Upper lobe of left lung (tissue), 6 donors: ENCODE results near the gene PTPN5. TPM values are rescaled to one million over a fixed set of nuclear protein-coding genes. Genes with fewer than 3 reads are reported as not detected.

Experiments
- ATAC-seq, 2 donors: fragments of 200-7000 bp; cut with Tn5 transposase; one replicate each; pipeline ENCODE4 v1.9.1; 2022; ENCODE audit warnings: mild to moderate bottlenecking in 2 of 2, moderate library complexity in 2 of 2; ENCODE audit not compliant: low FRiP score in 2 of 2
- DNase-seq, 2 donors: peaks; one replicate each; pipeline ENCODE4 v3.0.0-alpha.2; 2019 to 2020
- H3K27ac ChIP-seq, 4 donors: fragments of 200-600 bp; sonication (generic); one replicate each; pipeline ENCODE4 v1.5.1; 2016 to 2019
- H3K27me3 ChIP-seq, 4 donors: fragments of 200-600 bp; sonication (generic); one replicate each; pipeline ENCODE4 v1.5.1; 2017 to 2019
- H3K36me3 ChIP-seq, 4 donors: fragments of 200-600 bp; sonication (generic); one replicate each; pipeline ENCODE4 v1.5.1; 2016 to 2019
- H3K4me1 ChIP-seq, 4 donors: fragments of 200-600 bp; sonication (generic); one replicate each; pipeline ENCODE4 v1.5.1; 2018 to 2019
- H3K4me3 ChIP-seq, 4 donors: fragments of 200-600 bp; sonication (generic); one replicate each; pipeline ENCODE4 v1.5.1; 2017 to 2019; ENCODE audit warnings: mild to moderate bottlenecking in 2 of 4, moderate library complexity in 1 of 4
- H3K9me3 ChIP-seq, 4 donors: fragments of 200-600 bp; sonication (generic); one replicate each; pipeline ENCODE4 v1.5.1; 2018 to 2019
- EP300 ChIP-seq, 4 donors: sonication (generic); formaldehyde crosslinking; IDR thresholded peaks; one replicate each; pipeline ENCODE4 v1.5.1; 2017; ENCODE audit warnings: antibody characterized with exemption in 4 of 4, control low read depth in 2 of 4
- POLR2A ChIP-seq, 4 donors: fragments of 450-650 bp; IDR thresholded peaks; one replicate each; pipeline ENCODE4 v1.5.1; 2016 to 2017; ENCODE audit warnings: antibody characterized with exemption in 4 of 4, mild to moderate bottlenecking in 2 of 4
- POLR2AphosphoS5 ChIP-seq, 2 donors: sonication (generic); formaldehyde crosslinking; IDR thresholded peaks; one replicate each; pipeline ENCODE4 v1.5.1; 2017; ENCODE audit warnings: antibody characterized with exemption in 2 of 2
- WGBS, 2 donors: methylation state at CpG; one replicate each; pipeline ENCODE4 v1.1.5; 2017 to 2018; 5-methylcytosine and 5-hydroxymethylcytosine counted together
- total RNA-seq, 6 donors: library from RNA; depleted of rRNA in 4 of 6; stranded (reverse); fragments of >200 nt in 4 of 6; gene quantifications; one replicate each; pipeline versions ENCODE4 v1.1.0 to v1.2.1, GENCODE V29; 2016 to 2021
- TF ChIP-seq, protein P1 (sequence below), 6 experiments: fragments of 450-650 bp in 4 of 6; fragments of 200-600 bp in 2 of 6; sonication (generic) in 2 of 6; IDR thresholded peaks; one replicate each; pipeline ENCODE4 v1.5.1; 2016 to 2019; ENCODE audit warnings: antibody characterized with exemption in 6 of 6
- donor health status: DM: no; HTN: no; CAD: no; lungs with moderate emphysema.
- donor health status: DM: no; HTN: yes; CAD: no; lungs with severe emphysema.

Gene PTPN5
- total RNA-seq, 6 donors from 2014 or later = 0.31 to 1.8 (median 1.0) TPM; not detected in 2

DNA sequence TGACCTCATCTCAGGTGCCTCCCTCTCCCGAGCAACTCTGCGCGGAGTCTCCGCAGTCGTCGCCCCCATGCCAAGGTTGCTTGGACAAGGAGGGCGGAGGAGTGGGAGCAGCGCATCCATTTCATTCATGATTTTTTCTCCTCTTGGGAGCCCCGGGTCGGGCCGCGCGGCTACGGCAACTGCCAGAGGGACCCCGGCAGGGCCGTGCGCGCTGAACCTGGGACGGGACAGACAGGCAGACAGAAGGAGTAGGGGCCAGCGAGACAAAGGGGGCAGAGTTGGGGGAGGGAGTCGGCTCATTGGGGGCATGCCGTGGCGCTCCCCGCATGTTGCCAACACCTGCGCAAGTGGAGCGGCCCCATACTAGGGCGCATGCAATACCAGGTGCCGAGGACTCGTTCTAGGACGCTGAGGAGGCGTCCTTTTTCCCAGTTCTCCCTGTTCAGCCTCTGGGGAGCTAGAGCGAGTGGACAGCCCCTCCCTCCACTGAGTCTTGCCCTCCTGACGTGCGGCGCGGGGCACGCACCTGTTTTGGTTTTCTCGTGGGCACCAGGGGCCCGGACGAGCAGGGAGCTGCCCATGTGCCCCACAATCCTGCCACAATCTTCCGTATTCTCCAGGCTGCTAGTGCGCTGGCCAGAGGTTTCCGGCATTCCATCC lies 501 bp upstream of the PTPN5 start:
- Histone ChIP-seq H3K36me3 (no peaks in the 10 kb centered on the region), H3K9me3 (no peaks in the 10 kb centered on the region), H3K4me1 (peaks cover 0 to 17% (median 11%) of the 10 kb centered on the region in 4 donors), H3K4me3 (peak overlapping the region in 3 of 4 donors; percentile 33 to 45 (median 35)), H3K27me3 (peaks cover 0 to 25% (median 13%) of the 10 kb centered on the region in 4 donors), H3K27ac (no peak overlapping the region)
- DNase-seq (peak in 1 of 2 donors; percentile 79), ATAC-seq (peak in 1 of 2 donors; percentile 18)
- TF ChIP-seq, protein P1, sequence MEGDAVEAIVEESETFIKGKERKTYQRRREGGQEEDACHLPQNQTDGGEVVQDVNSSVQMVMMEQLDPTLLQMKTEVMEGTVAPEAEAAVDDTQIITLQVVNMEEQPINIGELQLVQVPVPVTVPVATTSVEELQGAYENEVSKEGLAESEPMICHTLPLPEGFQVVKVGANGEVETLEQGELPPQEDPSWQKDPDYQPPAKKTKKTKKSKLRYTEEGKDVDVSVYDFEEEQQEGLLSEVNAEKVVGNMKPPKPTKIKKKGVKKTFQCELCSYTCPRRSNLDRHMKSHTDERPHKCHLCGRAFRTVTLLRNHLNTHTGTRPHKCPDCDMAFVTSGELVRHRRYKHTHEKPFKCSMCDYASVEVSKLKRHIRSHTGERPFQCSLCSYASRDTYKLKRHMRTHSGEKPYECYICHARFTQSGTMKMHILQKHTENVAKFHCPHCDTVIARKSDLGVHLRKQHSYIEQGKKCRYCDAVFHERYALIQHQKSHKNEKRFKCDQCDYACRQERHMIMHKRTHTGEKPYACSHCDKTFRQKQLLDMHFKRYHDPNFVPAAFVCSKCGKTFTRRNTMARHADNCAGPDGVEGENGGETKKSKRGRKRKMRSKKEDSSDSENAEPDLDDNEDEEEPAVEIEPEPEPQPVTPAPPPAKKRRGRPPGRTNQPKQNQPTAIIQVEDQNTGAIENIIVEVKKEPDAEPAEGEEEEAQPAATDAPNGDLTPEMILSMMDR (IDR thresholded peaks at IDR 0.05) = no peak
- TF ChIP-seq POLR2A (IDR thresholded peaks at IDR 0.05) (no peak), EP300 (IDR thresholded peaks at IDR 0.05) (no peak), POLR2AphosphoS5 (IDR thresholded peaks at IDR 0.05) (no peak)
- 1 to 2% methylated on average over 26 to 28 of the region's 43 CpGs for WGBS, 2 donors

DNA sequence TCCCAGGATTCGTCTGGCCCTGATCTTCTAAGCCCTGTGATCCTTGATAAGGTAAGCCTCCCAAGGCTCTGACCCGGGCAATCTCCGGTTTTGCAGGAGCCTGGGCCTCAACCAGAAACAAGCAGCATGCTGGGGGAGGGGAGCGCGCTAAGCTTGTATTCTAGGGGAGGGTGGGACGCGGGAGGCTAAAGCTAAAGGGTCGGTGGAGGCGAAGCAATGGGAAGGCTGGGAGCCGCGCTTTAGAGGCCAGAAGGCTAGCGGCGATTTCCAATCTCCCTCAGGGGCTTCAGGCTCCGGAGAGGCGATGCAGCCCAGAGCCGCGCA lies 753 bp downstream of the PTPN5 start:
- ATAC-seq = no peak
- Histone ChIP-seq H3K27ac (no peak overlapping the region), H3K4me3 (peak overlapping the region in 3 of 4 donors; percentile 33 to 45 (median 35)), H3K36me3 (no peaks in the 10 kb centered on the region), H3K9me3 (no peaks in the 10 kb centered on the region), H3K27me3 (peaks cover 0 to 25% (median 13%) of the 10 kb centered on the region in 4 donors), H3K4me1 (peaks cover 0 to 17% (median 11%) of the 10 kb centered on the region in 4 donors)
- no peak for TF ChIP-seq POLR2AphosphoS5 (IDR thresholded peaks at IDR 0.05)
- TF ChIP-seq POLR2A (IDR thresholded peaks at IDR 0.05) = no peak
- TF ChIP-seq, protein P1 (IDR thresholded peaks at IDR 0.05) = no peak
- no peak for TF ChIP-seq EP300 (IDR thresholded peaks at IDR 0.05)
- WGBS, 2 donors = 3 to 7% methylated on average over 5 to 17 of the region's 17 CpGs
- no peak for DNase-seq

DNA sequence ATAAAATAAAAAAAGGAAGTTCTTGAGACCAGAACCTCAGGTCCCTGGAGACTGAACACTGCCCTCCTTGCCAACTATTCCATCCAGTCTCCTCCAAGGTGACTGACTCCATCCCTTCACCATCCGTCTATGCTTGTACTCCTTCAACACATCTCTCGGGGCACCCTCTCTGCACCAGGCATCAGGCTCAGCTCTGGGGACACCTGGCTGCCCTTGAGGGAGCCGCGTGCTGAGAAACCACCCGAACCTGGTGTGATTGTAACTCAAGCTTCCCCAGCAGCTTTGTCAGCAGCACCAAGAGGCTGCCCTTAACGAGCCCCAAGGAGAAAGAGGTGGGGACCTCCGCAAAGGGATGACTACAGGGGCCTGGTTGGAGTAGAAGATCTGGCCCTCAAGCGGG lies 1.7 kb downstream of the PTPN5 start:
- Histone ChIP-seq H3K27me3 (peaks cover 0 to 25% (median 13%) of the 10 kb centered on the region in 4 donors), H3K4me3 (no peak overlapping the region), H3K27ac (no peak overlapping the region), H3K9me3 (no peaks in the 10 kb centered on the region), H3K4me1 (peaks cover 0 to 17% (median 11%) of the 10 kb centered on the region in 4 donors), H3K36me3 (no peaks in the 10 kb centered on the region)
- DNase-seq (no peak), ATAC-seq (no peak)
- TF ChIP-seq POLR2AphosphoS5 (IDR thresholded peaks at IDR 0.05) = no peak
- TF ChIP-seq, protein P1 (IDR thresholded peaks at IDR 0.05) = no peak
- TF ChIP-seq POLR2A (IDR thresholded peaks at IDR 0.05) = no peak
- no peak for TF ChIP-seq EP300 (IDR thresholded peaks at IDR 0.05)
- 67 to 75% methylated on average over 8 of the region's 8 CpGs for WGBS, 2 donors

DNA sequence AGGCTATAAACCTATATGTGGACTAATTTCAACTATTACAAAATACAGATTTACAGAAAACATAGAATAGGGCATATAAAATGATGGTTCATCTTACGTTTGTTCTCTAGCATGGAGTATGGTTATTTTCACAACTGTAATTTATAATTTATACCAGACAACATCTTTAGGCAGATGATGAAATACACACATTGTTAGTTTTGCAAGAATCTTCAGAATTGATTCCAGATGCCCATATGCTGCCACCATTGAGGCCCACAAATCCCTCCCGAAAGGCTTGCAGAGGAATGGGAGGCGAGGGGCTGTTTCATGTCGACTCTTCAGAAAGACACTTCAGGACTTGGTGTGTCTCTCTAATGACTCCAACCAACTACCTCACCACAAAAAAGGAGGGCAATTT lies 6.2 kb downstream of the PTPN5 start:
- WGBS, 2 donors = 87 to 95% methylated on average over 4 of the region's 4 CpGs

More for the DNA sequence above, 6.2 kb downstream of the PTPN5 start:
- ATAC-seq = no peak
- Histone ChIP-seq H3K27me3 (peaks cover 0 to 2% (median 0%) of the 10 kb centered on the region in 4 donors), H3K27ac (no peak overlapping the region), H3K4me1 (no peaks in the 10 kb centered on the region), H3K9me3 (no peaks in the 10 kb centered on the region), H3K36me3 (no peaks in the 10 kb centered on the region), H3K4me3 (no peak overlapping the region)
- TF ChIP-seq EP300 (IDR thresholded peaks at IDR 0.05) (no peak), POLR2A (IDR thresholded peaks at IDR 0.05) (no peak)
- TF ChIP-seq, protein P1 (IDR thresholded peaks at IDR 0.05) = no peak
- no peak for DNase-seq
